HPDE6-E6E7 (cell line): ENCODE results near the gene TMC5.

ENCODE experiments used
- DNase-seq: peaks from one replicate; pipeline ENCODE4 v3.0.0; 2011; ENCODE audit warnings: missing footprints; ENCODE audit errors: extremely low spot score

TMC5 gene

DNA sequence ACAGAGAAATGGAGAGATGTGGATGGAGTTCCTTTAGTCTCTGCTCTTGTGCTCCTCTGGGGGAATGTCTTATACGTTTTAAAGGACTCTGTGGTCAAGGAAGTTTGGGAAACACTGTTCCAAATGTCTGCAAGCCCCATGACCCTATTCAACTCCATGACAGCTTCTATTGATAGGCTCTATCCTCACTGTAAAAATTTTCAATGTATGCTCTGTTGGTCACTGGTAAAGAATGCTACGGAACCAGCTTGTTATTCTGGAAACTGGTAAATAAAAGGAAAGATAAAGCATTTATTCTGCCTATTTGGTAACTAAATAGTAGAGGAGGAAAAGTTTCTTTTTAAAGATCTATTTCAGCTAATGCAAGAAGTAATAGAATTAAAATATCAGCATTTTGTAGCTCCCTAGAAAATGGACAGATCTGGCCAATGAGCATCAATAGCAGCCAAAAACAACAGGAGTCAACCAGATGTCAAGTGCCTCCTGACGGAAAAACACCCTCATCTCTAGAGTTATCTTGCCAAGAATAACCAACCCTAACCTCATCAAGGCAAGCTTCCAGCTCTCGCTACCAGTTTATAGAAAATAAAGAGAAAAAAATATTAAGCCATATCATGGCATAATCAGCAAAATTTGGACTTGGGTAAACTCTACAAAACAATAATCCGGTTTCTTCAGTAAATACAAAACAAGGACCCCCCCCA, 88.1 kb downstream of the TMC5 start:
- DNase-seq = no peak

DNA sequence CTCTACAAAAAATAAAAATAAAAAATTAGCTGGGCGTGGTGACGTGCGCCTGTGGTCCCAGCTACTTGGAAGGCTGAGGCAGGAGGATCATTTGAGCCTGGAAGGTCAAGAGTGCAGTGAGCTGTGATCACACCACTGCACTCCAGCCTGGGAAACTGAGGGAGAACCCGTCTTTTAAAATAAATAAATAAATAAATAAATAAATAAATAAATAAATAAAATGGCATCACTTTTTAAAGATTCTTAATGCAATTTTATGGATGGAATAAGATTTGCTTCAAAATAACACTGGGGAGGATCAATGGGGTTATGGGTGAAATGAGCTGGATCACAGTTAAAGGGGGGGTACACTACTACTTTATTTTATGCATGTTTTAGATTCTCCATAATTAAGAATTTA, 89.3 kb downstream of the TMC5 start:
- DNase-seq = no peak

DNA sequence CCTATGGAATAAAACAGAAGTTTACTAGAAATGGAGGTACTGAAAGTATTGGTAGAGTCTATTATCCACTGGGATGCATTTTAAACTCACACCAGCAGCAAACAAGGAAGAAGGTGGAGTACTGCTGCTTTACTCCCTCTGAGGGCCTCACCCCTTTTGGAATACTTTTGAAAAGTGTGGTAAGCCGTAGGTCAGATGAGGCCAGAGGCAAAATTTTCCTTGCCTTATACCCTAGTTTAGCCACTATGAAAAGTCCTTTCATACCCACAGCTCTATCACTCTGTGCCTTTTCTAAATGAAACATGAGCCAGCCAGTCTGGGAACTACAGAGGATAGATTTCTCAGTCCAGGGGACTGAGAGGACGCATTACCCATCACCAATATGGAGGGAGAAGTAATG, 90.2 kb downstream of the TMC5 start:
- no peak for DNase-seq

DNA sequence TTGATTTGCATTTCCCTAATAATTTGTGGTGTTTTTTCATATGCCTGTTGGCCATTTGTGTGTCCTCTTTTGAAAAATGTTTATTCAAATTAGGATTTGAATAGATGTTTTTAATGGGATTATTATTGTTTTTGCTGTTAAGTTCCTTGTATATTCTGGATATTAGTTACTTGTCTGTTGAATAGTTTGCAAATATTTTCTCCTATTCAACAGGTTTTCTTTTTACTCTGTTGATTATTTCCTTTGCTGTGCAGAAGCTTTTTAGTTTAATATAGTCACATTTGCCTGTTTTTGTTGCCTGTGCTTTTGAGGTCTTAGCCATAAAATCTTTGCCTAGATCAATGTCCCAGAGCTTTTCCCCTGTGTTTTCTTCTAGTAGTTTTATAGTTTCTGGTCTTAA, 94.6 kb downstream of the TMC5 start:
- no peak for DNase-seq

DNA sequence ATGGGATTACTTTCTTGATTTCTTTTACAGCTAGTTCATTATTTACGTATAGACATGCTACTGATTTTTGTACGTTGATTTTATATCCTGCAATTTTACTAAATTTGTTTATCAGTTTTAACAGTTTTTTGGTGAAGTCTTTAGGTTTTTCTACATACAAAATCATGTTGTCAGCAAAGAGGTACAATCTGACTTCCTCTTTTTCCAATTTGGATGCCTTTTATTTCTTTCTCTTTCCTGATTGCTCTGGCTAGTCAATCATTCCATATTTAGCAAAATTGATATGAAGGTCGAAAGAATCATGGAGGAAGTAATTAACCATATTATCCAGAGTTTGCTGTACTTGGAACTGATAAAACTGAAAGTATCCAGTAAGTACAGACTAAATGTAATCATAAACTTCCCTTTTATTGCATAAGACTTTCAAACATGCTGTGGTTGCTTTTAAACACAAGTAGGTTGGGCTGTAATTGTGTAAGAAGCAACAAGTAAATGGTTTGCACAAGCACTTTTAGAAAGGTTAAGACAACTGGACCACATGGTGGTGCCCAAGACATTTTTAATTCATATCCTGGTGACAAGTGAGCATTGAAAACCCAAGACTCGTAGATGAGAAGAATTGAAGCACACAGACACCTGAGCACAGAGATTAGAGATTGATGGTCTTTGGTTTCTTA, 95.8 kb downstream of the TMC5 start:
- DNase-seq = no peak

DNA sequence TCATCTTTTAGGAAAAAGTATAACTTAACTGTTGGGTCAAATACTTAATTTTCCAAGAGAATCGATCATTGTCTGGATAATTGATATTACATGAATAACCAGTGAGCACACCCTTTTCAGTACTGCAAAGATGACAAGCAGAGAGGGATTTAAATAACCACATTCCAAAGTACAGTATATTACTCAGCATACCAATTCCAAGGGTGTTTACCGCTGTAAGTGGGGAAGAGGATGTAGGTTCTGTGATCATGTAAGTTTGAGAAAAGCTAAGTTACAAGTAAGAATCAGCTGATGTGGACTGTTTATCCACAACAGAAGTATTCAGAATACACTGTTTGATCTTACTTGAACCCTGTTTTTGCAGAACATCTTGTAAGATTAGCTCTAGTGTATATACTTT, 98.1 kb downstream of the TMC5 start:
- DNase-seq = no peak

DNA sequence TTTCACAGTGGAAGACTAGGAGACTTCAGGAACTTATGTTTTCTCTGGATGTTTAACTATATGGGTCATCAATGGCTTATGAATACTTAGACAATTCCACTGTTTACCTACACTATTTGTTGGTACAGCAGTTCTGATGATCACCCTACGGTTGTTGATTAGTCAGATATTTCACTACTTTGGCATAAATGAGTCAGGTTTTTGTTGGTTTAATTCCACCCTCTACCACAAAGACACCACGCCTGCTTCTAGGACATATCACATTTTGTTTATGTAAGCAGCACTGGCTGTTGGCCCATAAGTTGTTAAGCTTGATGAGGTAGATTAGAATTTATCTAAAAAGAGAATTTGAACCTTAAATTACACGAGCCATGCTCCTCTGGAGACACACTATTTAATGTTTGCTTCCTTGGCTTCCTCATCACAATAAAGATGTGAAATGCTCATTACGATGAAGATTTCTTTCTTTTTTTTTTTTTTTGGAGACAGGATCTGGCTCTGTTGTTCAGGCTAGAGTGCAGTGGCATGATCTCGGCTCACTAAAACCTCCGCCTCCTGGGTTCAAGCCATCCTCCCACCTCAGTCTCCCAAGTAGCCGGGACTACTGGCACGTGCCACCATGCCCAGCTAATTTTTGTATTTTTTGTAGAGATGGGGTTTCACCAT, 99.9 kb downstream of the TMC5 start:
- DNase-seq = peak; percentile 70

DNA sequence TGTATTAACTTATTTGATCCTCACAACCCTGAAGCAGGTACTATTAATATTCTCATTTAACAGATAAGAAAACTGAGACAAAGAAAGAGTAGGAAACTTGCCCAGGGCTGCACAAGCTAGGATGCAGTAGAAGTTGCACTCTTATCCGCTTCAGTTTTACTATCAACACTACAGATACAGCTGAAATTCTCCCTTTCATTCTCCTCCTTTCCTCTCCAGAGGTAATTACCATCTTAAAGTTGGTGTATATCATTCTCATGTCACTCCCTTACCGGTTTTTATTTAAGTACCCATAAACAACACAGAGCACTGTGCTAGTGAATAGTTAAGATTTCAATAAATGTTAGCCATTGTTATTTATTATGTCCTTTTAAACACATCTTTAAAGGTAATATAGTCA, 100.7 kb downstream of the TMC5 start:
- no peak for DNase-seq

DNA sequence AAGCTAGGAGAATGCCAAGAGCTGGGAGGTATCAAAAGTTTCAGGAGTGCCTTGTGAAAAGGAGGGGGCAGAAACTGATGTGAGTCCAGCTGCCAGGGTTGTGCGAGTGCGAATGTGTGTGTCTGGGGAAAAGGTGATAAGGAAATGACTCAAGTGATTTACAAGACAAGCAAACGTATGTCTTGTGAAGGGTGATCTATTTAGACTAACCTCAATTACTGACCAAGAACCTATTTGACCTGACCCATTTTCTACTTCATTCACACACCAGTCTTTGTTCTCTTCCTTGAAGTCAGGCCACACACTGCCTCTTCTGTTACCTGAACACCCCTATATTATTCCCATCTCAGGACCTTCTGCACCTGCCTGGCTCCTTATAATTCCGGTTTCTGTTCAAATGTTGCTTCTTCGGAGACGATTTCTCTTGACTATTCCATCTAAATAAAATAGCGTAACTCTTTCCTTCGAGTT, 103.2 kb downstream of the TMC5 start:
- DNase-seq = no peak

DNA sequence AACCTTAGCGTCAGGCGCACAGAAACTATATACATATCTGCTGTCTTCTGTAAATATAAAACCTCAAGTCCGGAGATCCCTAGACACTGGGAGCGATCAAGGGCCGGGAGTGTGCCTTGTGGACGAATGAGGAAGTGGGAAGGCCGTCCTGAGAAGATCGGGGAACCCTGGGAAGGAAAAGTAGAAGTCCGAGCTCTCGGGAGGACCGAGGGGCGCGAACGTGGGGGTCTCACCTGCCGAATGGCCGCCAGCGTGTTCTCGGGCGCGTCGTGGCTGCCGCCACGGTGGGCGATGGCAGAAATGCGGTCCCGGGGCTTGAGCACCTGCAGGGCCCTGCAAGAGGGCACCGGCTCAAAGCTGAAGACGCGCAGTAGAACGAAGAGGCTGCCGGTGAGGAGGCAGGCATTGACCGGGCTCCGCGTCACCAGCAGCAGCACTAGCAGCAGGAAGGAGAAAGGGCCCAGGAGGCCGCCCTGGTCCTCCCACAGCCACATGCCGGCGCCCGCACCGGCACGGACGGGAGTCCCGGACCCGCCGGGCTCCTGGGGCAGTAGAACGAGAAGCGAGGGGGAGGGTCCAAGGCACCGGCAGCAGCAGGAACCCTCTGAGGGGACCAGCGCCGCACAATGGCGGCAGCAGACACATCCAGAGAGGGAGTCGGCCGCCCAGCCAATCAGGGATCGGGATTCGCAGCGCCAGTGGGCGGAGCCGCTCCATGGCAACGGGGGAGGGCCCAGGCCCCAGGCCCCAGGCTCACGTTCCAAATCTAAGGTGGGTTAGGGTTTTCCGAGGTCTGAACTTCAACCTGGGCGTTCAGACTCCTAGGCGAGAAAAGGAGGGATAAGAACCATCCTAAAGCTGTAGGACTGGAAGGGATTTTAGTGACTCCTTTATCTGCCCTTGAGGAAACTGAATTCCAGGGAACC, 104.1 kb downstream of the TMC5 start, which contains the start of gene GDE1:
Gene GDE1, minus strand, starts transcription at position 628 of the 926 bp plus-strand sequence. Its CDS starts 134 bp downstream, at position 494.
- DNase-seq = peak; percentile 92

DNA sequence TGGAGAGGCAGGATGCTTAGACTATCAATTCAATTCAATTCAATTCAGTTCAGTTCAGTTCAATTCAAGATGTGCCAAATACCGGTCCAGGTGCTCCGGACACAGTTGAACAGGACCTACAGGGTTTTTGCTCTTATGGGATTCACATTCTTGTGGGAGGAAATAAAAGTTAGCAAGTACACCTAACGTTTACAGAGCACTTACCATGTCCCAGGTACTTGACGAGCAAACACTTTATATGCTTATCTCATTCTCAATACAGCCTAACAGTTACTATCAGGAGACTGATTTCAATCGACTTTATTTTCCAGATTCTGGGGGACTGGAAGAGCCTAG, 104.7 kb downstream of the TMC5 start:
- no peak for DNase-seq

DNA sequence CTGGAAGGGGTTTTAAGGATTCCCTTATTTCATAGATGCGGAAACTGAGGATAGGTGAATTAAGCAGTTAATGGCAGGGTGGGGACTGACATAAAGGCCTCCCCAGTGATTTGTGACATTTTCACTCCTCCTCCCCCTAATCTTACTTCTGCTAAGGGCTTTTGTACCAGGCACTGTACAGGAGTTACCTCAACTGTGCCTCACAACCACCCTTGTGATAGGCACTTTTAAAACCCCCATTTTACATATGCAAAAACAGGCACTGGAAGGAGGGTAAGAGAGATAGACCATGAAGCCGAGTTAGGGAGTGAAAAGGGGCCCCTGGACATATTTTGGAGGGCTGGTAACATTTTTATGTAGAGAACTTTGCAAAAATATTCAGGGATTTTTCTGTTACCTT, 105.1 kb downstream of the TMC5 start:
- no peak for DNase-seq

DNA sequence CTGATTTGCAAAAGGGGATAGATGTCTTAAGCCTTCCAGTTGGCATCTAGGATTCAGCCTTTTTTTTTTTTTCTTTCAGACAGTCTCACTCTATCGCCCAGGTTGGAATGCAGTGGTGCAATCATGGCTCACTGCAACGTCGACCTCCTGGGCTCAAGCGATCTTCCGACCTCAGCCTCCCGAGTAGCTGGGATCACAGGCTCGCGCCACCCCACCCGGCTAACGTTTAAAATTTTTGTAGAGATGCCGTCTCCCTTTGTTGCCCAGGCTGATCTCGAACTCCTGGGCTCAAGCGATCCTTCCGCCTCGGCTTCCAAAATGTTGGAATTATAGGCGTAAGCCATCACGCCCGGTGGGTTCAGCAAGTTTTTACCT, 105.5 kb downstream of the TMC5 start:
- DNase-seq = no peak

DNA sequence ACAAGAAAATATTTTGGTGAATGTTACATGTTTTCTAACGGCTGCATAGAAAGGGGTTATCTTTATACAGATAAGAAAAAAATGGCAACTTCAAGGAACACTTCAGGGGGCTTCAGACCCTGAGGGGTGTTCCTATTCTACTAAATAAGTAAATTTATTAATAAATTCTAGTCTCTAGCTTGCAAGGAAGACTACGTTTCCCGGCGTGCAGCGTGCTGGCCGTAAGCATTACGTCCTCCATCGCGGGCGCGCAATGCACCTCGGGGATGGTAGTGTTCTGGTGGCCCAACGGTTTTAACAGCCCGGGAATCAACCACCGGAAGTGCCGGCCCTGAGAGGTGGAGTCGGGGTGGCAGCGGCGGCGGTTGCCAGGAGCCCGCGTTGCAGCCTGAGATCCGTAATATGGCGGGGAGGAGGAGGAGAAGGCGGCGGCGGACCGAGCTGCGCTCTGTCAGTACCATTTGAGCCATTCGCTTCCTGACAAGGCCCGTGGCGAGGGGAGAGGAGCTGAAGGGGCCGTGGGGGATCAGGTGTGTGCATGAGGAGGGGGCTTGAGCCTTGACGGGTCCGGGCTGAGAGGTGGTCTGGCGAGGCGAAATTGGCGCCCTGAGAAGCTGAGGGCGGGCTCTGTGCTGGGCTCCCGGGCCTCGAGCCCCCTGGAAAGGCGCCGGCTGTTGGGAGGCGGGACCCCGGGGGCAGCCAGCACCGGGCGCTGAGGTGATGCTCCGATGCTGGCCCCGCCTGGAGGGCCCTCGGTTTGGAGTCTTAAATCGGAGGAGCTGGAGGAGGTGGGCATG, 106.1 kb downstream of the TMC5 start, which contains the start of gene CCP110:
Gene CCP110, plus strand, starts transcription at position 384 of the 797 bp plus-strand sequence. CDS start 3,940 bp downstream, outside the sequence.
- DNase-seq = peak; percentile 91

DNA sequence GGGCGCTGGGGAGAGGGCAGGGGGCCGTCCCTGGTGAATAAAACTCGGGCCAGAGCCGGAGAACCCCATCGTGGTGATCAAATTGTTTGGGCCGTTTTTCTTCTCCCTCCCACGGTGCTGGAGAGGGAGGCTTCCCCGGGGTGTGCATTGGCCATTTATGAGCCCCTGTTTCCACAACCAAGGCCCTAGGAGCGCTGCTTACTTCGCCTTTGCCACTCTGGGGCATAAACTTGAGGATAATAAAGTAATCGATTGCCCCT, 106.6 kb downstream of the TMC5 start:
- no peak for DNase-seq

DNA sequence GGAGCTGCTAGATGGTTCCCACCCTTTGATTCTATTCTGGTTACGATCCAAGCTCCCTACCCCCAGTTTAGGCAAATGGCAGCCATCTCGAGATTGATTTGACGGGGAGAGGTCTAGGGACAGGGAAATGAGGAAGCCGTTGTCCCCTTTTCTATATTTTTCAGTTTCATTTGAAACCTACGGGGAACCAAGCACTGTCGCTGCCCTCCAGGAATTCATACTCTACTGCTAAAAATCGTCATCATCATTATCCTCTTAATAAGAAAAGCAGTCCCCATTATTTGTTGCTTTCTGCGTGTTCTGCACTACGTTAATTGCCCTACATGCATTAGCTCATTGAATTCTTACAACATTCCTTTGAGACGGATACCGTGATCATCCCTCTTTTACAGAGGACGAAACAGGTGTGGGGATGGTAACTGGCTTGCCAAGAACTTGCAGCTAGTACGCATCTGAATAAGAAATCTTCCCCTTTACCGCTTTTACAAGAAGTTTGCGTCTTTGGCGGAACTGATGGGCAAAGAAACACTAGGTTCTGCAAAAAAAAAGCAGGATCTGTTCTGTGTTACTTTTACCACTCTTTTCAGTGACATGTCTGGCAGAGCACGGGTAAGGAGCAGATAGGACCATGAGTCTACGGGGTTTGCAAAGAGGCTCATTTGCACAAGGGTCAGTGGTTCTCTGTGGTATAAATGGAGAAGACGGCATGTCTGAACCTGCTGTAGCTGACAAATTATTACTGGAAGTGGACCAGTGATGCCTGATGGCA, 107.1 kb downstream of the TMC5 start:
- peak; percentile 27 for DNase-seq

DNA sequence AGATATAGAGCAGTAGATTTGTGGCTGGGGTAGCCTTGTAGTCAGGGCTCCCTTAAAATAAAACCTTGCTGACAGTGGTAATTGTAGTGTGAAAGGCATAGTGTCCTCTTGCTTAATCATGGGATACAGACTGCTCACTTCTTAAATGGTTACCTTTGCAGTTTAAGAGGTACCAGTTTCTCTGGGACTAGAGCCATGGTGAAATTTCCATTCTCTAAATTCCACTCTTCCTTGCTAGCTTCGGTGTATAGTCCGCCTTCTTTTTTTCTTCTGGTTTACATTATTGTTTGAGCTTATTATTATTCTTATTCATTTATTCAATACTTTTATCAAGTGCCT, 107.7 kb downstream of the TMC5 start:
- DNase-seq = no peak

DNA sequence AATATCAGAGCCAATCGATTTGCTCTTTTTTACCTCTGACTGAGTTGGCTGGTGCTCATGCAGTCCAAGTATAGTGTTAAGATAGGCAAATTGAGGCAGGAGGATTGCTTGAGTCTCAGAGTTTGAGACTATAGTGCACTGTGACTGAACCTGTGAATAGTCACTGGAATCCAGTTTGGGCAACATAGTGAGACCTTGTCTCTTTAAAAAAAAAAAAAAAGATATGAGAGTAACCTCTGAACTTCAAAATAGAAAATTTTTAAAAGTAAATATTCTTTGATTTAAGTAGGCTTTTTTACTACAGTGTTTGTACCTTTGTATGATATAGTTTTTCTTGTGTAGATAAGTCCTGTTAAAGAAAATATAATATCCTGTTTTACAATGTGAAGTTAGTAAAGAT, 109.5 kb downstream of the TMC5 start:
- DNase-seq = no peak

DNA sequence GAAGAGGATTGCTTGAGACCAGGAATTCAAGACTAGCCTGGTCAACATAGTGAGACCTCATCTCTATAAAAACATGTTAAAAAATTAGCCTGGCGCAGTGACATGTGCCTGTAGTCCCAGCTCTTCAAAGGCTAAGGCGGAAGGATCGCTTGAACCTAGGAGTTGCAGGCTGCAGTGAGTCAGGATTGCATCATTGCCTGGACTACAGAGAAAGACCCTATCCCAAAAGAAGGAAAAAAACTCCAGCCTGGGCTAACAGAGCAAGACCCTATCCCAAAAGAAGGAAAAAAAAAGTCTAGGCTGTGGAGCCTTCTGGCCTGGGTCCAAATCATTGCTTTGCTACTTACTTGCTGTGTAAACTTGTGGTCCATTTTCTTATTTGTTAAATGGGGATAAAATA, 111.0 kb downstream of the TMC5 start:
- no peak for DNase-seq

DNA sequence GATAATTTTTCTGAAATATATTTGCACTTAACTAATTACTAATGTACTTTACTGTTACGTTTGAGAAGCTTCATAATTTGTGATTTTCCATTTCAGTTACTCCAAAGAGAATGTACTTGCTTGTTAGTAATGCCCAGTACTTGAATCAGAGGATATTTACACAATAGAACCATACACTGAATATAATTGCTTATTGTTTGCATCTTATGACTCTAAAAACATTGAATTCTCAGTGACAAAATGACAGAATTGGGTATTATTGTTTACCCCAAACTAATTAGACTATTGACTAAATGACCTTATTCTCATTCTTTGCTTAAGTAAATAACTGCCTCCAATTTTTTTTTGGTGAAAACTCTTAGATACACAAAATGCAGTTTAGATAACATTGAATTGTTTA, 114.9 kb downstream of the TMC5 start:
- DNase-seq = no peak
